Measurements from ENCODE around the gene DAZAP2.

The DAZAP2 gene

GRCh38 chr12:51210690-51211395 lies 27.8 kb upstream of the DAZAP2 start:
- no peak for TF ChIP-seq CTCF (IDR thresholded peaks at IDR 0.05; ENCODE audit: low read depth, low read length)
- H3K9me3 ChIP-seq (ENCODE audit: severe bottlenecking) = no peaks in the 10 kb centered on the region
- H3K4me3 ChIP-seq (ENCODE audit: low read depth, low read length) = no peak overlapping the region
- DNase-seq = no peak
- peaks cover 2% of the 10 kb centered on the region for H3K36me3 ChIP-seq
- H3K27me3 ChIP-seq (ENCODE audit: insufficient read depth, low read depth, severe bottlenecking) = no peaks in the 10 kb centered on the region
- no peak overlapping the region for H3K27ac ChIP-seq

GRCh38 chr12:51214895-51215294 lies 23.7 kb upstream of the DAZAP2 start:
- TF ChIP-seq CTCF (IDR thresholded peaks at IDR 0.05; ENCODE audit: low read depth, low read length) = no peak
- Histone ChIP-seq H3K4me3 (ENCODE audit: low read depth, low read length) (no peak overlapping the region), H3K27ac (no peak overlapping the region), H3K27me3 (ENCODE audit: insufficient read depth, low read depth, severe bottlenecking) (no peaks in the 10 kb centered on the region), H3K36me3 (peaks cover 2% of the 10 kb centered on the region), H3K9me3 (ENCODE audit: severe bottlenecking) (no peaks in the 10 kb centered on the region)
- no peak for DNase-seq

- no peak for TF ChIP-seq CTCF (IDR thresholded peaks at IDR 0.05; ENCODE audit: low read depth, low read length)
- Histone ChIP-seq H3K36me3 (no peaks in the 10 kb centered on the region; the same call in 1 of the 2 replicates), H3K9me3 (ENCODE audit: severe bottlenecking) (no peaks in the 10 kb centered on the region), H3K4me3 (ENCODE audit: low read depth, low read length) (peak overlapping the region; percentile 86), H3K27ac (peak overlapping the region; percentile 13), H3K27me3 (ENCODE audit: insufficient read depth, low read depth, severe bottlenecking) (no peaks in the 10 kb centered on the region)
- no peak for DNase-seq
Observed at GRCh38 chr12:51216642-51217041, 22.0 kb upstream of the DAZAP2 start.

GRCh38 chr12:51217133-51217967 lies 21.3 kb upstream of the DAZAP2 start:
- Histone ChIP-seq H3K36me3 (no peaks in the 10 kb centered on the region; the same call in 1 of the 2 replicates), H3K4me3 (ENCODE audit: low read depth, low read length) (peak overlapping the region; percentile 86), H3K27ac (peak overlapping the region; percentile 92), H3K27me3 (ENCODE audit: insufficient read depth, low read depth, severe bottlenecking) (no peaks in the 10 kb centered on the region), H3K9me3 (ENCODE audit: severe bottlenecking) (no peaks in the 10 kb centered on the region)
- peak; percentile 72 for DNase-seq
- TF ChIP-seq CTCF (IDR thresholded peaks at IDR 0.05; ENCODE audit: low read depth, low read length) = peak; percentile 44

- no peaks in the 10 kb centered on the region; the same call in 1 of the 2 replicates for H3K36me3 ChIP-seq
- H3K4me3 ChIP-seq (ENCODE audit: low read depth, low read length) = peak within 1 kb of the TSS; percentile 86
- no peaks in the 10 kb centered on the region for H3K9me3 ChIP-seq (ENCODE audit: severe bottlenecking)
- H3K27me3 ChIP-seq (ENCODE audit: insufficient read depth, low read depth, severe bottlenecking) = no peaks in the 10 kb centered on the region
- H3K27ac ChIP-seq = peak within 1 kb of the TSS; percentile 92
- peak; percentile 83 for DNase-seq
- peak; percentile 36; the same call in 1 of the 2 replicates for TF ChIP-seq CTCF (IDR thresholded peaks at IDR 0.05; ENCODE audit: low read depth, low read length)
Observed at GRCh38 chr12:51217968-51218606, 20.5 kb upstream of the DAZAP2 start, which contains the start of gene POU6F1. TSS of gene POU6F1 (minus strand) at chr12:51218062. CDS start at chr12:51206836, 11,226 bp downstream.
